OCI-LY1 (cell line): ENCODE results near the gene CDX2.

Source experiments
- H2AFZ ChIP-seq: fragments of 200-600 bp; sonication (generic), shearing (Covaris generic); 2 replicates; pipeline ENCODE4 v1.6.0; 2014; ENCODE audit warnings: antibody characterized with exemption, mild to moderate bottlenecking, low read length
- H3F3A ChIP-seq: fragments of 200-600 bp; sonication (generic), shearing (Covaris generic); 2 replicates; pipeline ENCODE4 v1.6.0; 2014; ENCODE audit warnings: mild to moderate bottlenecking, antibody characterized with exemption, low read length, moderate library complexity; ENCODE audit not compliant: insufficient read depth
- H3K27ac ChIP-seq: fragments of 200-600 bp; sonication (generic); 2 replicates; pipeline ENCODE4 v1.5.1; 2014; ENCODE audit warnings: low read length, mixed run types, mild to moderate bottlenecking, low read depth; ENCODE audit not compliant: poor library complexity, severe bottlenecking
- H3K27me3 ChIP-seq: fragments of 200-600 bp; sonication (generic); 2 replicates; pipeline ENCODE4 v1.6.0; 2014; ENCODE audit warnings: antibody characterized with exemption, mild to moderate bottlenecking, low read length, moderate library complexity; ENCODE audit not compliant: insufficient read depth
- H3K36me3 ChIP-seq: fragments of 200-600 bp; sonication (generic); 2 replicates; pipeline ENCODE4 v1.6.1; 2014; ENCODE audit warnings: mild to moderate bottlenecking, antibody characterized with exemption, low read length, moderate library complexity, mixed read lengths; ENCODE audit not compliant: insufficient read depth
- H3K4me1 ChIP-seq: fragments of 200-600 bp; sonication (generic); 2 replicates; pipeline ENCODE4 v1.5.1; 2014; ENCODE audit warnings: mild to moderate bottlenecking, low read length, moderate library complexity; ENCODE audit not compliant: insufficient read depth, severe bottlenecking
- H3K4me2 ChIP-seq: fragments of 200-600 bp; sonication (generic), shearing (Covaris generic); 2 replicates; pipeline ENCODE4 v1.6.1; 2014; ENCODE audit warnings: low read length
- H3K4me3 ChIP-seq: fragments of 200-600 bp; sonication (generic); 2 replicates; pipeline ENCODE4 v1.5.1; 2014; ENCODE audit warnings: low read length, low read depth, mild to moderate bottlenecking, mixed read lengths; ENCODE audit not compliant: poor library complexity, severe bottlenecking
- H3K79me2 ChIP-seq: fragments of 200-600 bp; shearing (Covaris generic); 2 replicates; pipeline ENCODE4 v1.6.1; 2016; ENCODE audit warnings: mixed run types, low read length, mixed read lengths; ENCODE audit not compliant: insufficient read depth
- H3K9ac ChIP-seq: fragments of 200-600 bp; sonication (generic), shearing (Covaris generic); 2 replicates; pipeline ENCODE4 v1.6.1; 2014; ENCODE audit warnings: mild to moderate bottlenecking, low read length, mixed read lengths
- H3K9me2 ChIP-seq: fragments of 200-600 bp; sonication (generic), shearing (Covaris generic); 2 replicates; pipeline ENCODE4 v1.6.1; 2014; ENCODE audit warnings: low read depth, mild to moderate bottlenecking, low read length, mixed read lengths
- H3K9me3 ChIP-seq: fragments of 200-600 bp; shearing (Covaris generic); 2 replicates; pipeline ENCODE4 v1.6.1; 2014; ENCODE audit warnings: low read length, mixed read lengths
- H4K20me1 ChIP-seq: fragments of 200-600 bp; sonication (generic), shearing (Covaris generic); 2 replicates; pipeline ENCODE4 v1.6.0; 2016; ENCODE audit warnings: mild to moderate bottlenecking, low read length; ENCODE audit not compliant: insufficient read depth
- EZH2 ChIP-seq: fragments of 200-600 bp; sonication (generic), shearing (Covaris generic); IDR thresholded peaks from 2 replicates; pipeline ENCODE4 v1.8.0; 2017; ENCODE audit warnings: borderline replicate concordance, mixed run types, mild to moderate bottlenecking, antibody characterized with exemption, low read length, moderate library complexity, mixed read lengths
- TF ChIP-seq, protein P1 (sequence below): fragments of 200-600 bp; sonication (generic), shearing (Covaris generic); IDR thresholded peaks from 2 replicates; pipeline ENCODE4 v1.5.1; 2017; ENCODE audit warnings: mild to moderate bottlenecking, antibody characterized with exemption, low read length, moderate library complexity, mixed read lengths

CDX2 gene

DNA sequence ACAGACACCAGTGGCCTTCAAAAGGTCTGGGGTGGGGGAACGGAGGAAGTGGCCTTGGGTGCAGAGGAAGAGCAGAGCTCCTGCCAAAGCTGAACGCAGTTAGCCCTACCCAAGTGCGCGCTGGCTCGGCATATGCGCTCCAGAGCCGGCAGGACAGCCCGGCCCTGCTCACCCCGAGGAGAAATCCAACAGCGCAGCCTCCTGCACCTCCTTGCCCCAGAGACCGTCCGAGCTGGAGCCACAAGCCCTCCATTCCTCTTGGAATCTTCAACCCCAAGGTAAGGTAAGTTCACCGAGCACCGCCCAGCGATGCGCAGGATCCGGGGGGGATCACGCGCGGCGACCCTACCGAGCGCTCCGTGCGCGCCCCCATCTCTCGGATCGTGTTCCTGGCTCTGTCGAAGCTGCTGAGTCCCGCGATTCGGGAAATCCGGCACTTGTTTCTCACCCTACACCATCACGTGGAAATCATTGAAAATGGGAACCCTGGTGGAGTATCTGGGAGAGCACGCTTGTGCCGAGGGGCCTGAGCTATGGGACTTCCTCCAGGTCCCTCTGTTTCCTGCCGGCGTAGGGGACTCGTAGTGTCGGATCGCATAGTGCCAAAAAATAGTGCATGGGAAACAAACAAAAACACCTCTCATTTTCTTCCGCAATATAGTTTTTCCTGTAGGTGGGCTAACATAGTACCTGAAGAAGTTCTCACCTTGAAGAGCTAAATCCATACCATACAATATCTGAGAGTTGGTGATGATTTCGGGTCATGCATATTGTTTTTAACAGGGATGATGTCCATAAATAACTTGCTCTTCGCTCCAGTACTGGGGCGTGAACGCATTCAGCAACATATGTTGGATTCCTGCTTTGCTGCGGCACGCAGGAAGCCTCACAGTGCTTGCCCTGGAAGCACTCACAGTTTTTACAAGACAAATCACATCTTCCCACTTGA lies 40.0 kb downstream of the CDX2 start:
- H3K27me3 ChIP-seq, result 0 out of 2 replicates have a peak, but pooled peaks cover 2% of the 10 kb centered on the region
- TF ChIP-seq EZH2, result no peak
- TF ChIP-seq, protein P1, sequence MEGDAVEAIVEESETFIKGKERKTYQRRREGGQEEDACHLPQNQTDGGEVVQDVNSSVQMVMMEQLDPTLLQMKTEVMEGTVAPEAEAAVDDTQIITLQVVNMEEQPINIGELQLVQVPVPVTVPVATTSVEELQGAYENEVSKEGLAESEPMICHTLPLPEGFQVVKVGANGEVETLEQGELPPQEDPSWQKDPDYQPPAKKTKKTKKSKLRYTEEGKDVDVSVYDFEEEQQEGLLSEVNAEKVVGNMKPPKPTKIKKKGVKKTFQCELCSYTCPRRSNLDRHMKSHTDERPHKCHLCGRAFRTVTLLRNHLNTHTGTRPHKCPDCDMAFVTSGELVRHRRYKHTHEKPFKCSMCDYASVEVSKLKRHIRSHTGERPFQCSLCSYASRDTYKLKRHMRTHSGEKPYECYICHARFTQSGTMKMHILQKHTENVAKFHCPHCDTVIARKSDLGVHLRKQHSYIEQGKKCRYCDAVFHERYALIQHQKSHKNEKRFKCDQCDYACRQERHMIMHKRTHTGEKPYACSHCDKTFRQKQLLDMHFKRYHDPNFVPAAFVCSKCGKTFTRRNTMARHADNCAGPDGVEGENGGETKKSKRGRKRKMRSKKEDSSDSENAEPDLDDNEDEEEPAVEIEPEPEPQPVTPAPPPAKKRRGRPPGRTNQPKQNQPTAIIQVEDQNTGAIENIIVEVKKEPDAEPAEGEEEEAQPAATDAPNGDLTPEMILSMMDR, result no peak
- no peak overlapping the region for H3K9ac ChIP-seq
- no peaks in the 10 kb centered on the region for H4K20me1 ChIP-seq
- H3F3A ChIP-seq, result no peaks in the 10 kb centered on the region
- H3K36me3 ChIP-seq, result no peaks in the 10 kb centered on the region
- H3K4me1 ChIP-seq, result no peaks in the 10 kb centered on the region
- H3K4me2 ChIP-seq, result no peak overlapping the region
- H3K9me3 ChIP-seq, result no peaks in the 10 kb centered on the region
- no peaks in the 10 kb centered on the region for H3K79me2 ChIP-seq
- H2AFZ ChIP-seq, result no peak overlapping the region
- H3K27ac ChIP-seq, result no peak overlapping the region
- no peak overlapping the region for H3K4me3 ChIP-seq
- no peaks in the 10 kb centered on the region for H3K9me2 ChIP-seq

DNA sequence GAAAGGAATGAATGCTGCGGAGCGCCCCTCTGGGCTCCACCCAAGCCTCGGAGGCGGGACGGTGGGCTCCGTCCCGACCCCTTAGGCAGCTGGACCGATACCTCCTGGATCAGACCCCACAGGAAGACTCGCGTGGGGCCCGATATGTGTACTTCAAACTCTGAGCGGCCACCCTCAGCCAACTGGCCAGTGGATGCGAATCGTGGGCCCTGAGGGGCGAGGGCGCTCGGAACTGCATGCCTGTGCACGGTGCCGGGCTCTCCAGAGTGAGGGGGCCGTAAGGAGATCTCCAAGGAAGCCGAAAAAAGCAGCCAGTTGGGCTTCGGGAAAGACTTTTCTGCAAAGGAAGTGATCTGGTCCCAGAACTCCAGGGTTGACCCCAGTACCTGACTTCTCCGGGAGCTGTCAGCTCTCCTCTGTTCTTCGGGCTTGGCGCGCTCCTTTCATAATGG lies 40.7 kb downstream of the CDX2 start:
- Histone ChIP-seq H3K4me3 (no peak overlapping the region), H4K20me1 (no peaks in the 10 kb centered on the region), H3K4me1 (no peaks in the 10 kb centered on the region), H3F3A (no peaks in the 10 kb centered on the region), H3K9me2 (no peaks in the 10 kb centered on the region), H3K27me3 (0 out of 2 replicates have a peak, but pooled peaks cover 2% of the 10 kb centered on the region), H3K27ac (no peak overlapping the region), H2AFZ (no peak overlapping the region), H3K36me3 (no peaks in the 10 kb centered on the region), H3K4me2 (no peak overlapping the region), H3K79me2 (no peaks in the 10 kb centered on the region), H3K9ac (no peak overlapping the region), H3K9me3 (no peaks in the 10 kb centered on the region)
- no peak for TF ChIP-seq EZH2
- TF ChIP-seq, protein P1, result no peak

DNA sequence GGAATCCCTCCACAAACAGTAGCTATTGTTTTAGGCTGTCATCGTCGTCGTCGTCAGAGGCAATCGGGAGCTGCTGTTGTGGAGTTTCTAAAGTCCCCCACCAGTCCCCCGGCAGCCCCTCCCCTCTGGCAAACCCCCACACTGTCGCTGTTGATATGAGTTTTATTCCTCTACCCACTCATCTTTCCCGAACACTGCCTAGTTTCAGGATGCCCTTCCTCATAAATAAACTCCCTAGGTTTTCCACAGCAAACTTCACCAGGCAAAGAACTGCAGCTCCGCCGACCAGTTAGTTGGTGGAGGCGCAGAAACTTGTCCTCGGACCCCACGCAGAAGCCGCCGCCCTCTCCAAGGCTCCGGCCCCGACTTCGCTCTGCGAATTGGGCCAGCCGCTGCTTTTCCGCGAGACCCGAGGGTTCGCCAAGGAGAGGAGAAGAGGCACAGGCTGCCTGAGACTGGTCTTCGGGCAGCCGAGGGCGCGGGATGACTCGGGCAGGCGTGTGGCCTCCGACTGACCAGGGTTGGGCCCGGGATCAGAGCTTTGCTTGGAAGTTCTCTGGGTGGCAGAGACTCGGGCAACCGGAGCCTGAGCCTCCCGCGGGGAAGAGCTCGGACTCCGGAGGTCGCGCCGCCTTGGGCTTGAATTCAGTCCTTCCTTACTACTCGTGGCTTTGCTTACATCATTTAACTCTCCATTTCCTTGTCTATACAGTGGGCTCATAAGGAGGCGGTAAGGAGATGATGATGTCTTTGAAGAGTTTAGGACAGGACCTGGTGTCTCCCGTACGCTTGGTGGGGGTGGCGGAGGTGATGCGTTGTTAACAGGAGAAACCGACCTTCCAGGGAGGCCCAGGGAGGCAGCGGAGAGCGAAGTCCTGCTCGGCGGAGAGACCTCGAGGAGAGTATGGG lies 41.4 kb downstream of the CDX2 start:
- Histone ChIP-seq H3K4me3 (no peak overlapping the region), H3K79me2 (no peaks in the 10 kb centered on the region), H3K9me2 (no peaks in the 10 kb centered on the region), H3K4me1 (no peaks in the 10 kb centered on the region), H3K4me2 (no peak overlapping the region), H2AFZ (no peak overlapping the region), H3F3A (no peaks in the 10 kb centered on the region), H3K27me3 (0 out of 2 replicates have a peak, but pooled peaks cover 2% of the 10 kb centered on the region), H4K20me1 (no peaks in the 10 kb centered on the region), H3K36me3 (no peaks in the 10 kb centered on the region), H3K9me3 (no peaks in the 10 kb centered on the region), H3K9ac (no peak overlapping the region), H3K27ac (no peak overlapping the region)
- TF ChIP-seq, protein P1, result no peak
- no peak for TF ChIP-seq EZH2
